Measurements from ENCODE around the gene HPCAL1. TPM values are rescaled to one million over a fixed set of nuclear protein-coding genes. Genes with fewer than 3 reads are reported as not detected.
A peak's percentile ranks its signal among the peaks of the same experiment; 100 is the strongest.

HPCAL1 gene
- total and polyA plus RNA-seq, 2 of the 4 experiments (the other 2 are of a cell fraction), result 8.2 to 33.7 TPM

DNA sequence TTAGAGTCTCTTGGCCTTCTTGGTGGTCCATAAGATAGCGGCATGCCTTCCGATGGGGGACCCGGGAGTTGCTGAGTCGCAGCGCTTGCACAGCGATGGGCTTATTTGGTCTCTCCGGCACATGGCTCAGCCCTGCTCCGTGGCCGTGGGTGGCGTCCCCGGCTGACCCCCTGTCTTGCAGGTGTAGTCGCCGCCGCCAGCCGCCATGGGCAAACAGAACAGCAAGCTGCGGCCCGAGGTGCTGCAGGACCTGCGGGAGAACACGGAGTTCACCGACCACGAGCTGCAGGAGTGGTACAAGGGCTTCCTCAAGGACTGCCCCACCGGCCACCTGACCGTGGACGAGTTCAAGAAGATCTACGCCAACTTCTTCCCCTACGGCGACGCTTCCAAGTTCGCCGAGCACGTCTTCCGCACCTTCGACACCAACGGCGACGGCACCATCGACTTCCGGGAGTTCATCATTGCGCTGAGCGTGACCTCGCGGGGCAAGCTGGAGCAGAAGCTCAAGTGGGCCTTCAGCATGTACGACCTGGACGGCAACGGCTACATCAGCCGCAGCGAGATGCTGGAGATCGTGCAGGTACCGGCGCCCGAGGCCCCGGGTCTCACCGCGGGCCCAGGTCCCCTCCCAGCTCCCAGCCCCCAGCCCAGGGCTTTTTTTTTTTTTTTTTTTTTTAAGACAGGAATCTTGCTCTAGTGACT is 117.0 kb downstream of the HPCAL1 start:
- Histone ChIP-seq H3K9me1 (ENCODE audit: insufficient read depth, low read length) (peaks cover 1% of the 10 kb centered on the region; the same call in 1 of the 2 replicates), H3K4me1 (ENCODE audit: control insufficient read depth, insufficient read depth, low read length) (peaks cover 3% of the 10 kb centered on the region; the same call in 1 of the 2 replicates), H3K27ac (ENCODE audit: insufficient read depth, low read length) (no peak overlapping the region), H3K23ac (ENCODE audit: low read depth, low read length) (no peak overlapping the region), H4K91ac (ENCODE audit: insufficient read depth, low read depth, low read length) (no peak overlapping the region), H4K5ac (ENCODE audit: low read depth, low read length) (no peak overlapping the region), H3K36me3 (ENCODE audit: control insufficient read depth, insufficient read depth, low read length) (0 out of 2 replicates have a peak, but pooled peaks cover 3% of the 10 kb centered on the region), H2AK9ac (replicated peaks; ENCODE audit: low read depth, low read length, poor library complexity) (no peak overlapping the region), H2BK20ac (ENCODE audit: low read depth, low read length) (no peak overlapping the region), H3K79me1 (ENCODE audit: low read depth in 1 of 2, low read length in 2 of 2) (0 out of 4 replicates have a peak, but pooled peaks cover 0 to 1% of the 10 kb centered on the region in 2 experiments), H3K18ac (ENCODE audit: low read depth, low read length) (no peak overlapping the region), H2BK15ac (ENCODE audit: low read depth, low read length) (no peak overlapping the region), H2BK120ac (ENCODE audit: low read depth, low read length) (no peak overlapping the region), H3K9me3 (ENCODE audit: control insufficient read depth, insufficient read depth, low read length) (no peaks in the 10 kb centered on the region), H3K4ac (ENCODE audit: low read depth, low read length) (no peak overlapping the region), H2BK5ac (ENCODE audit: low read depth, low read length, poor library complexity, severe bottlenecking) (no peak overlapping the region), H4K8ac (ENCODE audit: low read depth in 2 of 2, low read length in 2 of 2) (no peak overlapping the region), H3K56ac (ENCODE audit: extremely low read depth, insufficient read depth, low read length) (no peak overlapping the region), H2AFZ (replicated peaks; ENCODE audit: low read length, poor library complexity) (peak overlapping the region; percentile 51), H3K14ac (replicated peaks; ENCODE audit: low read depth, low read length) (no peak overlapping the region), H3K27me3 (ENCODE audit: control insufficient read depth, insufficient read depth, low read length) (no peaks in the 10 kb centered on the region), H3K4me2 (ENCODE audit: low read depth, low read length) (no peak overlapping the region), H3K9ac (ENCODE audit: low read depth, low read length) (no peak overlapping the region), H4K20me1 (ENCODE audit: insufficient read depth, low read length) (peaks cover 4% of the 10 kb centered on the region; the same call in 1 of the 2 replicates), H2AK5ac (ENCODE audit: low read depth, low read length) (no peak overlapping the region), H3K4me3 (ENCODE audit: insufficient read depth, low read depth, low read length) (no peak overlapping the region)
- TF ChIP-seq, protein P1, sequence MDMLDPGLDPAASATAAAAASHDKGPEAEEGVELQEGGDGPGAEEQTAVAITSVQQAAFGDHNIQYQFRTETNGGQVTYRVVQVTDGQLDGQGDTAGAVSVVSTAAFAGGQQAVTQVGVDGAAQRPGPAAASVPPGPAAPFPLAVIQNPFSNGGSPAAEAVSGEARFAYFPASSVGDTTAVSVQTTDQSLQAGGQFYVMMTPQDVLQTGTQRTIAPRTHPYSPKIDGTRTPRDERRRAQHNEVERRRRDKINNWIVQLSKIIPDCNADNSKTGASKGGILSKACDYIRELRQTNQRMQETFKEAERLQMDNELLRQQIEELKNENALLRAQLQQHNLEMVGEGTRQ (IDR thresholded peaks at IDR 0.05; ENCODE audit: low read depth, low read length), result no peak
- TF ChIP-seq BHLHE40 (IDR thresholded peaks at IDR 0.05; ENCODE audit: low read depth, low read length), result no peak
- TF ChIP-seq FOS (IDR thresholded peaks at IDR 0.05; ENCODE audit: low read depth, low read length), result no peak
- TF ChIP-seq MXI1 (IDR thresholded peaks at IDR 0.05; ENCODE audit: borderline replicate concordance, low read depth, low read length), result no peak
- no peak for TF ChIP-seq NFE2L2 (IDR thresholded peaks at IDR 0.05; ENCODE audit: low read depth, low read length)
- TF ChIP-seq, protein P2, sequence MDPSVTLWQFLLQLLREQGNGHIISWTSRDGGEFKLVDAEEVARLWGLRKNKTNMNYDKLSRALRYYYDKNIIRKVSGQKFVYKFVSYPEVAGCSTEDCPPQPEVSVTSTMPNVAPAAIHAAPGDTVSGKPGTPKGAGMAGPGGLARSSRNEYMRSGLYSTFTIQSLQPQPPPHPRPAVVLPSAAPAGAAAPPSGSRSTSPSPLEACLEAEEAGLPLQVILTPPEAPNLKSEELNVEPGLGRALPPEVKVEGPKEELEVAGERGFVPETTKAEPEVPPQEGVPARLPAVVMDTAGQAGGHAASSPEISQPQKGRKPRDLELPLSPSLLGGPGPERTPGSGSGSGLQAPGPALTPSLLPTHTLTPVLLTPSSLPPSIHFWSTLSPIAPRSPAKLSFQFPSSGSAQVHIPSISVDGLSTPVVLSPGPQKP (IDR thresholded peaks at IDR 0.05; ENCODE audit: borderline replicate concordance, low read depth, low read length), result no peak
- no peak for ATAC-seq (ENCODE audit: low read depth)
- intact Hi-C loops (cut with micrococcal nuclease) (no loop called here), dilution Hi-C loops (cut with HindIII; ENCODE audit: low sequenced_read_pairs, unreplicated experiment) (no loop called here), in situ Hi-C loops (cut with MboI; ENCODE audit: low sequenced_read_pairs) (loop anchor here (10.0 kb wide), 1 partner anchor 615 kb away; no protein-coding TSS in a partner anchor)
- WGBS, 2 experiments (ENCODE audit: extremely low coverage in 2 of 2, insufficient read length in 1 of 2), result 93% methylated on average over 35 of the region's 54 CpGs; no CpG with 5 or more reads in 1 of the 2 experiments
- ChIA-PET POLR2A (ENCODE audit: unreplicated experiment) (no interaction called here), CTCF (interaction anchor here (1.4 kb wide), 1 partner anchor 10 kb away, joined by 4 read pairs; no protein-coding TSS in a partner anchor)
- DNase-seq, result no peak
- BruUV-seq (replicated peaks), result no TSS peak
